HFF-Myc (cell line): Measurements from ENCODE around the gene SCP2.

Source experiments
- DNase-seq: peaks from one replicate; pipeline ENCODE4 v3.0.0-alpha.2; 2011; ENCODE audit warnings: low read depth; ENCODE audit errors: extremely low read depth
- H3K4me3 ChIP-seq: replicated peaks from 2 replicates; pipeline ENCODE4 v1.5.1; 2011; ENCODE audit warnings: low read depth, mild to moderate bottlenecking, control low read depth, low read length
- CTCF ChIP-seq: IDR thresholded peaks from 2 replicates; pipeline ENCODE4 v1.5.1; 2012; ENCODE audit warnings: mild to moderate bottlenecking, low read depth, low read length, control low read depth; ENCODE audit errors: missing control alignments

SCP2 gene

GRCh38 chr1:52927212-52928014 lies at the start of gene SCP2:
SCP2 (plus strand) TSS chr1:52927276; CDS start chr1:52927397, 121 bp downstream.
- H3K4me3 ChIP-seq = peak within 1 kb of the TSS; percentile 66
- DNase-seq = no peak
- TF ChIP-seq CTCF = no peak

- TF ChIP-seq CTCF = no peak
- H3K4me3 ChIP-seq = no peak overlapping the region
- no peak for DNase-seq
Observed at GRCh38 chr1:52877554-52877953, 49.5 kb upstream of the SCP2 start.

DNA sequence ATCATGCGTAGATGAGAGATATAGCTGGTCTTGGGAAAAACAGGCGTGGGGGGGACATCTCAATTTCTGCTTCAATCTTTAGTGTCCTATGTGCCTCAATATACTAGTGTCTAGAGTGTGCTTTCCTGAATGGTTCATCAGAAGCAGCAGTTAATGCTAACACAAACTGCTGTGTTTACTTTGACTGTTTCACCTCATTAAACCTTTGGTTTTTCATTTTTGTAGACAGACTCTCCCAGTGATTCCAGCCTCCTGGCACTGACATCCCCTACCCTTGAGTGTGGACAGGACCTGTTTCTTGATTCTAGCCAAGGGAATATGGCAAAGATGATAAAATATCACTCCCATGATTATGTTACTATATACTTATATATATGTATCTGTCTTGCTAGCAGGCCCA lies 46.9 kb upstream of the SCP2 start:
- TF ChIP-seq CTCF = no peak
- H3K4me3 ChIP-seq = no peak overlapping the region
- DNase-seq = no peak

- no peak for DNase-seq
- TF ChIP-seq CTCF = no peak
- no peak overlapping the region for H3K4me3 ChIP-seq
Observed at GRCh38 chr1:52887483-52887882, 39.6 kb upstream of the SCP2 start.

- no peak for DNase-seq
- TF ChIP-seq CTCF = no peak
- no peak overlapping the region for H3K4me3 ChIP-seq
Observed at GRCh38 chr1:52892424-52893215, 34.5 kb upstream of the SCP2 start.

DNA sequence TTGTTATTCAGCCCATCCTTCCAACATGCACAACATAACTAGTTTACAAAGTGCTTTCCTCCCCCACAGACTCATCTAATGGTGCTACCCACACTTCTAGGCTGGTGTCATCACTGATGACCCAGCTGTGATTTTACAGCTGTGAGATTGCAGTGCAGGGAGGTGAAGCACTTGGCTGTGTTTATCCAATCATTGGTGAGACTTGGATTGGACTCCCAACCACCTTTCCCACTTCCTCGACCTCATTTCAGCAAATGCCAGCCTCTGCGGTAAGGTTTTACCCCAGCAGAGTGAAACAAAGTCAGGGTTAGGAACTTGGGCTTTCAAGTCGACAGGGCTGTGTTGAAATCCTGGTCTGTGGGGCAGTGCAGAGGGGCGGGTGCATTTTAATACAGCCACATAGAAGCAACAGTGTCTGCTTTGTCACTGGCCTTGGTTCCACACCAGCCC lies 27.6 kb upstream of the SCP2 start:
- H3K4me3 ChIP-seq = no peak overlapping the region
- no peak for DNase-seq
- TF ChIP-seq CTCF = no peak
